Middle frontal gyrus (tissue), 1 donor: ENCODE data around the gene CDKN2B-AS1.
"Not testable (repeated sequence)": the region's sequence is repeated elsewhere in the genome, so short reads cannot be mapped to it uniquely, and the experiment has no call there.

ENCODE experiments used
- DNase-seq: peaks from one replicate; pipeline ENCODE4 v3.0.0-alpha.2; 2015; ENCODE audit warnings: low spot score; ENCODE audit errors: extremely low spot score

Gene CDKN2B-AS1

DNA sequence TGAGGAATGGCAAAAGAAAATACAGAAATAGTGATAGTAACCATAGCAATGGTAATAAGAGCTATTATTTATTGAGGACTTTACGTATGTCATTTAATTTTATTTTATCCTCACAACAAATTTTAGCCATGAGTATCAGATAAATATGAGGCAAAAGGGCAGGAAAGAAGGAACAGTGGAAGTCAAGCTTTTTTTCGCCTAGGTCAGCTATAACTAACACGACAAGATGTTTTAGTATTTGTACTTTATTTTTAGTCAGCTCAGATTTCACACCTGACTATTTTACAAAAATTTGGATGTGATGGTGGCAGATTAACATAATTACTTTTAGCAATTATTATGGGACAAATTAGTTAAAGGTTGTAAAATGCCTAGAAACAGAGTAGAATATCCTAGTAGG, 49.3 kb downstream of the CDKN2B-AS1 start:
- DNase-seq = no peak

DNA sequence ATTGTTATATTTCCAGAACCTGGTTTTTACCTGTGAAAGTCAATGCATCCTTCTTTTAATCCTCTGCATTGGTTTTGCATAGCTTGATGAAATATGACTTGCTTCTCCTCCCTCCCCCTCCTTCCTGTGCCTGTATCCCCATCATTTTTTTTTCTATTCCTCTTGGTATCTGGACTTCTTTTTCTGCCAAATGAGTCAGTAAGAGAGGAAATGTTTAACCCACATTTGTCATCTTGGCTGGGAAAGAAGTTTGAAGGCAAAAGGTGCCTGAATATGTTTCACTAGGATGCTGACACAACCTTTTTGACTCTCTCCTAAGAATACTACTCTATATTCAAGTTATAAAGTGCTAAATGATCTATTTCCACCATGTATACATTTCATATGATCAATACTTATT, 50.0 kb downstream of the CDKN2B-AS1 start:
- DNase-seq = no peak

GRCh38 chr9:22045423-22045822, 50.8 kb downstream of the CDKN2B-AS1 start:
- DNase-seq = no peak

- no peak for DNase-seq
Measured at GRCh38 chr9:22046243-22046885, 51.8 kb downstream of the CDKN2B-AS1 start.

DNA sequence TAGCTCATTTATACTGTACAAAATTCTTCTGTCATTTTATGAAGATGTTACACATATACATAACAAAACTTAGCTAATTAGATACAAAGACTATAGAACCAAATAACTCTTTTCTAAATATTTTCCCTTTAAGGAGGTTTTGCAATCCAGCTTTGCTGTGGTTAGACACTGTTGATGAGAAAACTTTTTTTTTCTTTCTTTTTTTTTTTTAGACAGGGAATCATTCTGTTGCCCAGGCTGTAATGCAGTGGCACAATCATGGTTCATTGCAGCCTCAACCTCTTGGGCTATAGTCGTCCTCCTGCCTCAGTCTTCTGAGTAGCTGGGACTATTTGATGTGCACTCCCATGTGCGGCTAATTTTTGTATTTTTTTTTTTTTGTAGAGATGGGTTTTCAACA, 53.0 kb downstream of the CDKN2B-AS1 start:
- no peak for DNase-seq

DNA sequence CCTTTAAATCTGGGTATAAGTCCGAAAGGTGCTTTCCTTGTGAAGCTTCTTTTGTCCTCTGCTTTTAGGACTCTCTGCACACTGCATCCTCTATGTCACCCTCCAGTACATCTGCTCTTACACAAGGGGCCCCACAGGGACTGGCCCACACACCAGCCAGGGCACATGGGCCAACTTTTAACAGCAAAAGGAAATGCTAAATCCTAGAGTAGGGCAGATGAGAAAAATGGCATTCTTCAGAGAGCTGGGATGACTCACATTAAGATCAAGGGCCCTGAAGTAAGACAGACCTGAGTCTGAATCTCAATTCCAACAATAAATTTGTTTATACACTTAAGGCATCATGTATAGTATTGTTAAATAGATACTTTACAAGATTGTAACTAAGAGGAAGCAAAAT, 54.8 kb downstream of the CDKN2B-AS1 start:
- DNase-seq = no peak

DNA sequence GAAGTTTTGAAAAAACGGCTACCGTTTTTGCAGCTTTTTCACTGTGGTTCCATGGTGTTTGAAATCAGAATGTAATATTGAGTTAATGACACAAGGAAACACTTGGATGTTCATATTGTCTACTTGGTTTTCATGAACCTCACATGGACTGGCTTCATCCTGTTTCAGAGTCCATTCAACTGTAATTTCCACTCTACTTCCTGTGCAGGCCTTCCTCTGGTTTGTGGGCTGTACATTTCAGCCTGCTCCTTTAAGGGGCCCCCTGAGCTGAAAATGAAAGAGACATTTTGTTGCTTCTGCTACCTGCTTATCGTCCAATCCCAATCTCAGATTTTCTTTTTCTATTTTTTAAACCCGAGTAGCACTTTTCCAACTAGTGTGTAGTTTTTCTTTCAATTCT, 56.3 kb downstream of the CDKN2B-AS1 start:
- DNase-seq = no peak

DNA sequence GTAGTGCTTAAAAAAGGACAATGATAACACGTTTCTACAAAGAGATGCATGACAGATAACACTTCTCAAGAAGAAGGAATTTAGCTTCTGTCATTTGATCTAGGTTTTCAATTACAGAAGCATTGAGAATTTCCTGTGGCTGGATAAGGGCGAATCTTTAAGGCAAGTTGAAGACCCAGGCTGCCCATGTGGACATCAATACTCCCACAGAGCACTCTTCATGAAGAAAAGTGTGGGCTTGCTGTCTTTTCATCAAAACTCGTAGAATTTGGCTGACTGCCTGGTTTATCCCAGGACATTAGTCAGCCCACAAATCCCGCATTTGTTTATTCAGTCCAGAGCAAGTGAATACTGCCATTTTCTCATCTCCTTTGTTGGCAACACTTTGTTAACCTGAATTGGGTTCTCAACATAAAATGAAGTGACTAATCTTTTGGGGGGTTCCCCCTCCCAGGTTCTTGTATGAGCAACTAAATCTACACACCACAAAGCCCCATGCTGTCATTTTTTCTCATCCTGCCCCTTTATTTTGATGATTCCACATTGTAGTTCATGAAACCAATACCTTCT, 57.9 kb downstream of the CDKN2B-AS1 start:
- no peak for DNase-seq

DNA sequence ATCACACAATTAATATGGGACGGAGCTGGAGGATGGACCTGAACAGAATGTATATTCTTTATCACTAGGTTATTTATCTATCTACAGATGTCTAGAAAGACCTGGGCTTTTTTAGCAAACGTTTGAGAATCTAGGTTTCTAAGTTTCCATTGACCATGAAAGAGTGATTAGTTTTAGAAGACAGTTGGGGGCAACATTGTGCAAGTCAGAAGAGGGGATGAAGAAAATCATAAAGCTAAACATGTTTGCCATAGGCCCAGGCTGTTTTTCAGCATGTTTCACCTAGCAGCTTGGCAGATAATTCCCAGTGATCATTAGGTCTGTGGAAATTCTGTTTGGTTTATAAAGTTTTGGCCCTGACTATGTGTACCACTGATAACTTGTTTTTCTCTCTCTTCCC, 58.6 kb downstream of the CDKN2B-AS1 start:
- no peak for DNase-seq

DNA sequence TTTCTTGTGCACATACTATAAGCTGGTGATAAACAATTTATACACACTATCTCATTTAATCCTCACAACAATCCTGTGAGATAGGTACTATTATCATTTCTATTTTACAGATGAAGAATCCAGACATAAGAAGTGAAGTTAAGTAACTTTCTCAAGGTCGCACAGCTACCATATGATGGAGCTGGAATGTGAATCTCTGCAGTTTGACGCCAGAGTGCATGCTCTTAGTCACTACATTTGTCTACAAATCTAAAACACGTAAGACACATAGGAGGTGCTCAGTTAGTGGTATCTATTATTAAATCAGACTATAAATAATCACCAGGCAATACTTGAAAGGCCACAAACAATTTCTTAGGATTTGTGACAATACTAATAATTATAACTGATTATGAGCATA, 59.5 kb downstream of the CDKN2B-AS1 start:
- DNase-seq = no peak

- no peak for DNase-seq
Measured at GRCh38 chr9:22054529-22054928, 59.9 kb downstream of the CDKN2B-AS1 start.

DNA sequence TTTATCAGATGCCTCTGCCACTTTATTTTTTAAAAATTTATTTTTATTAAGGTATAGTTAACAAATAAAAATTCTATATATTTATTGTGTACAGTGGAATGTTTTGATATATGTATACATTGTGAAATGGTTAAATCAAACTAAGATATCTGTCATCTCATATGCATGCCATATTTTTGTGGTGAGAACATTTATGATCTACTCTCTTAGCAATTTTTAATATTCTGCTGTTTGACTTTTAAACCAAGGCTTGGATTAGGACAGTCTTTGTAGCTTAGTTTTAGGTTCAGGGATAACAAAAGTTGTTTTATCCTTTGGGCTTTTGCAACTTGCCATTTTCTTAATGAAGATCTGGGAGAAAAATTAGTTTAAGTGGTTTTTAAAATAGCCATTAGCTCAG, 60.5 kb downstream of the CDKN2B-AS1 start:
- DNase-seq = no peak

DNA sequence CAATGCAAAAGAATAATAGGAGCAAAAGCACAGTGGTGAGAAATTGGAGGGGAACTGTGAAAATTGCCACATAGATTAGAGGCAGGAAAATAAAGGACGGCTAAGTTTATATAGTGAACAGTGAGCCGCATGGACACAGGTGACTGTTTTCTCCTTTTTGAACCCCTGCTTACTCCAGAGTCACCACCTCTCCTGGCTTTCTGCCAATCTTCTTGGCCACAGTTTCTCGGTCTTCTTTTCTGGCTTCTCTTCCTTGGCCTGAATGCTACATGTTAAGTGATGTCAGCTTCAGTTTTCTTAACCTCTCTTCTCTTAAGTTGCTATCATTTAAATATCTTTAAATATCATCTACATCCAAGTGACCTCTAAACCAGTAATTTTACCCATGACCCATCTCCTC, 61.8 kb downstream of the CDKN2B-AS1 start:
- DNase-seq = no peak

DNA sequence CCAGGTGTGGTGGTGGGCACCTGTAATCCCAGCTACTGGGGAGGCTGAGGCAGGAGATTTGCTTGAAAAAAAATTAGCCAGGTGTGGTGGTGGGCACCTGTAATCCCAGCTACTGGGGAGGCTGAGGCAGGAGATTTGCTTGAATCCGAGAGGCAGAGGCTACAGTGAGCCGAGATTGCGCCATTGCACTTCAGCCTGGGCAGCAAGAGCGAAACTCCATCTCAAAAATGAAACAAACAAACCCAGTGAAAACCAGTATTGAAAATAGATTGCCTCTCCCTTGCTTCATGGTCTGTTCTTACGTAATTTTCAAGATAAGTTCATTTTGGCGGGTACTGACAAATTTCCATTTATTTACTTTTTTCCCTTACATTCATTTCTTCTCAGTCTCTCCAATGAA, 63.4 kb downstream of the CDKN2B-AS1 start:
- not testable (repeated sequence) for DNase-seq

- DNase-seq = no peak
Measured at GRCh38 chr9:22060831-22061383, 66.3 kb downstream of the CDKN2B-AS1 start.

GRCh38 chr9:22064957-22065356, 70.4 kb downstream of the CDKN2B-AS1 start:
- no peak for DNase-seq

GRCh38 chr9:22065431-22066200, 71.0 kb downstream of the CDKN2B-AS1 start:
- no peak for DNase-seq

- no peak for DNase-seq
Measured at GRCh38 chr9:22067196-22067595, 72.6 kb downstream of the CDKN2B-AS1 start.

DNA sequence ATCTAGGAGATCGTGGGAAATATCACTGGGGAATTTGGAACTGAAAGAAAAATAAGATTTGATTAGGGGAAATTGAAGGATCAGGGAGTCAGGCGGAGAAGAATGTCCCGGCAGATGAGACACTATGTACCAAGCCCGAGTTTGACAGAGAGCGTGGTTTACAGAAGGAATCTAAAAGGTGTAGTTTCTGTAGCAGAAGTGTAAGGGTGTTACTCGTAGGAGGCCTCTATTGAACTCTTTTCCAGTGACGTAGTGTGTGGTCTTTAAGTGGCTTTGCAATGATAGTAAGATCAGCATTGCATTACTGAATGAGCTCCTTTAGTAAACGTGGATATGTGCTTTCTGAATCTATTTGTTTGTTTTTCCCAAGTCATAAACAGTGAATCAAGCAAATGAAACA, 73.8 kb downstream of the CDKN2B-AS1 start:
- no peak for DNase-seq

GRCh38 chr9:22073349-22073748, 78.8 kb downstream of the CDKN2B-AS1 start:
- no peak for DNase-seq

DNA sequence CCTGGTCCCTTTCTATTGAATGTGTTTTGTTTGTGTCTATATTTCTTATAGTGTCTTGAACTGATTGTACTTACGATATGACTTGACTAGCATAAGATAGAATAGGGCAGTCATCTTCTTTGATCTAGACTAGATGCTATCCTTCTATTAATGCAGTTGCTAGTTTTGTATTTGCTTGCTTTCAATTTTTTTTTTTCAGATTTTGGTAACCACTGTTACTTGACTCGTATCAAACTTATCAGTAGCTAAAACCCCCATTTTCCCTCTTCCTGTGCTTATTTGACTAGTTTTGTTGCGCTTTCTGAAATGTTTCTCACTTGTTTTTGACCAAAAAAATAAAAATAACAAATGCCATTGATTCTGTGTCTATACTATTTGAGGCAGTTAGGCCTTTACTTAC, 83.5 kb downstream of the CDKN2B-AS1 start:
- DNase-seq = no peak

DNA sequence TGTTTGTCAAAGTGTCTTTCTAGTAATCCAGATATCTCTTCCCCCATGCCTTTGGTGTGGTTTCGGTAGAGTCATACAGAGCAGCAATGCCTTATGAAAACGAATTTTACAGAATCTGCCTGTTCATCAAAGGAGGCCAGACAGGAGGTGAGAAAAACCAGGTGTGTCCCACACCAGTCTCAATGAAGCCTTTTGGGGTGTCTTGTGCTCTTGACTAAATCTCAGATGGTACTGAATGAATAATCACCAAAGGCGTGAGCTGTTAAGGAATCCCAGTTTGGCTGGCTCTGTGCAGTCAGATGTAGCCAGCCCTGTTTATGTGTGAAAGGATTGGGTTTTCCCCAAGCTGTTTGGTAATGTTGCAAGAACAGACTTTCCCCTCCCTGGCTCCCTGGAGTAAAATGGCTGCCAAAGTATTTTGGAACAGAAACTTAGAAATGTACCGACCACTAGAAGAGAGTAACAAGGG, 85.3 kb downstream of the CDKN2B-AS1 start:
- DNase-seq = peak; percentile 11
